ENCODE data around the gene ZAP70.

Gene ZAP70

DNA sequence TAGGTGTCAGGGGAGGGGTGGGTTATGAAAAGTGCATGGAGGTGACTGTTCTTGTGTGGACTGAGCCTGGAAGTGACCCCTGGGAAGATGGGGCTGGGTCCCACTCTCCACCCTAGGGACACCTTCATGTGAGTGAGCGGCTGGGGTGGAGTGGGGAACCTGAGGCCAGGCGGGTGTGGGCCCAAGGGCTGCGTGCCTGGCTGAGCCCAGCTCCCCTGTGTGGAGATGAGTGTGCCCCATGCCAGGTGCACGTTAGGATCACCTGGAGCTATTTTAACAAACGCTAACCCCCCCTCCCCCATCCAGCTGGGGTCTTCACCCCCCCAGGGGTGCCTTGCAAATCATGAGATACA lies 26.5 kb downstream of the ZAP70 start:
- TF ChIP-seq GATA3 (IDR thresholded peaks at IDR 0.05; ENCODE audit: low read depth, low read length) (no peak), GATA2 (IDR thresholded peaks at IDR 0.05; ENCODE audit: low read depth, low read length) (no peak)

GRCh38 chr2:97740590-97741182 lies 27.3 kb downstream of the ZAP70 start:
- TF ChIP-seq GATA2 (IDR thresholded peaks at IDR 0.05; ENCODE audit: low read depth, low read length) (no peak), GATA3 (IDR thresholded peaks at IDR 0.05; ENCODE audit: low read depth, low read length) (no peak)

- TF ChIP-seq GATA3 (IDR thresholded peaks at IDR 0.05; ENCODE audit: low read depth, low read length) = no peak
- TF ChIP-seq GATA2 (IDR thresholded peaks at IDR 0.05; ENCODE audit: low read depth, low read length) = no peak
Observed at GRCh38 chr2:97741251-97741650, 27.9 kb downstream of the ZAP70 start.

GRCh38 chr2:97741686-97742085 lies 28.3 kb downstream of the ZAP70 start:
- TF ChIP-seq GATA2 (IDR thresholded peaks at IDR 0.05; ENCODE audit: low read depth, low read length) (no peak), GATA3 (IDR thresholded peaks at IDR 0.05; ENCODE audit: low read depth, low read length) (no peak)

DNA sequence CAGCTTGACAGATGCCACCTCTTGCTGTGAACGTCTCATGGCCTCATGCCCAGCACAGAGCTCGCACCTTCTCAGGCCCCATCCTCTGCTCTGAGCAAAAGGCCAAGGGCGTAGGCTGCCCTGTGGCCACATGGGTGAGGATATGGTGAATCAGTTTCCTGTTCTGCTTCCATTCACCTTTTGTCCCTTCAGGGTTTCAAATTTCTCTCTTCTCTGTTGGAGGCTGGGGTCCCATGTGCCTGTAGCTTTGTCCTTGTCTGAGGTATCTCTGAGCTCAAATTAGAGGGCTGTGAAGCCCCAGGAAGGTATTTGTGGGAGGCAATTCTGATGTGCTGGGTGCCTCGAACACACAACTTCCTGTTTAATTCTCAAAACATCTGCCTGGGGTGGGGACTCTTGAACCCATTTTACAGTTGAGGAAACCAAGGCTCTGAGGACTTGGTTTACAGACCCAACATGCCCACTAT lies 29.0 kb downstream of the ZAP70 start:
- no peak for TF ChIP-seq GATA3 (IDR thresholded peaks at IDR 0.05; ENCODE audit: low read depth, low read length)
- TF ChIP-seq GATA2 (IDR thresholded peaks at IDR 0.05; ENCODE audit: low read depth, low read length) = no peak

DNA sequence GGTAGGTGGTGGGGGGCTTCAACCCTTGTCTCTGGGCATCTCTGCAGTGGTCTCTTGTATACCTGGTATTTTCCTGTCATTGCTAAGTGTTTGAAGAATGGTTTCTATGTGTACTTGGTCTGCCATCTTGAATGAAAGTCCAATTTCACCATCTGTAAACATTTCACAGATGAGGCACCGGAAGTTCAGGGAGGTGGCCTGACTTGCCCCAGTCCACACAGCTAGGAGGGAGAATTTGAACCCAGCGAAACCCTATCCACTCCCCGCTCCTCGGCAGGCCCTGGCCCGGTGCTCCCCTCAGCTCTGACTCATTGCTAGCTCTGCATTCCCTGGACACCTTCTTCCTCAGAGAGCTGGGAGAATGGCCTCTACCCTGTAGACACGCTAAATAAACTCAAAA lies 30.5 kb downstream of the ZAP70 start:
- TF ChIP-seq GATA2 (IDR thresholded peaks at IDR 0.05; ENCODE audit: low read depth, low read length) = no peak

GRCh38 chr2:97745474-97746174 lies 32.2 kb downstream of the ZAP70 start:
- TF ChIP-seq GATA3 (IDR thresholded peaks at IDR 0.05; ENCODE audit: low read depth, low read length) (no peak), GATA2 (IDR thresholded peaks at IDR 0.05; ENCODE audit: low read depth, low read length) (no peak)

DNA sequence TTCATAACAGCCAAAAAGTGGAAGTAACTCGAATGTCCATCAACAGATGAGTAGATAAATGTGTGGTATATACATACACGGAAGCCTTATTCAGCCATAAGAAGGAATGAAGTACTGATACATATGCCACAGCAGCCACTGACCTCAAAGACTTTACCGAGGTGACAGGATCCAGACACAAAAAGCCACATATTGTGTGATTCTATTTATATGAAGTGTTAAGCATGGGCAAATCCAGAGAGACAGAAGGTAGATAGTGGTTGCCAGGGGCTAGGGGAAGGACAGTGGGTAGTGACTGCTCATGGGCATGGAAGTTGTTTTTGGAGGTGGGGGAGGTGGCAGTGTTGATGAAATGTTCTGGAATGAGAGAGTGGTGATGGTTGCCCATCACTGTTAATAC lies 33.9 kb downstream of the ZAP70 start:
- TF ChIP-seq GATA2 (IDR thresholded peaks at IDR 0.05; ENCODE audit: low read depth, low read length) = no peak

GRCh38 chr2:97747716-97748115 lies 34.3 kb downstream of the ZAP70 start:
- TF ChIP-seq GATA3 (IDR thresholded peaks at IDR 0.05; ENCODE audit: low read depth, low read length) (no peak), GATA2 (IDR thresholded peaks at IDR 0.05; ENCODE audit: low read depth, low read length) (no peak)

- TF ChIP-seq GATA3 (IDR thresholded peaks at IDR 0.05; ENCODE audit: low read depth, low read length) = no peak
- no peak for TF ChIP-seq GATA2 (IDR thresholded peaks at IDR 0.05; ENCODE audit: low read depth, low read length)
Observed at GRCh38 chr2:97749581-97749980, 36.2 kb downstream of the ZAP70 start.

DNA sequence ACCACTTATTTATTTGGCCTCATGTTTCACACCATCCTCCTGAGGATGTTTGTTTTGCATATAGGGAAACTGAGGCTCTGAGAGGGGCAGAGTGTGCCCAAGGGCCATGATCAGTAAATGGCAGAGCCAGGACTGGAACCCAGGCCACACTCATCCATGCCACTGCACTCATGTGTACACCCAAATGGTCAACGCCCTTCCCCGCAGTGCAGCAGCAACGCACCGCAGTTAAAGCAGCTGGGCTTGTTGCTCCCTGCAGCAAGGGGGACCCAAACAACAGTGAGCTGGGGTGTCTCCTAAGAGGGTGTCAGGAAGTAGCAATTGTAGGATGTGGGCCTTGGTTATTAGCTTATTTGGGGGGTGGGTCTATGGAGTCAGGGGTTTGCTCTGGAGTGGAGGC lies 36.6 kb downstream of the ZAP70 start:
- TF ChIP-seq GATA3 (IDR thresholded peaks at IDR 0.05; ENCODE audit: low read depth, low read length) = no peak
- no peak for TF ChIP-seq GATA2 (IDR thresholded peaks at IDR 0.05; ENCODE audit: low read depth, low read length)

DNA sequence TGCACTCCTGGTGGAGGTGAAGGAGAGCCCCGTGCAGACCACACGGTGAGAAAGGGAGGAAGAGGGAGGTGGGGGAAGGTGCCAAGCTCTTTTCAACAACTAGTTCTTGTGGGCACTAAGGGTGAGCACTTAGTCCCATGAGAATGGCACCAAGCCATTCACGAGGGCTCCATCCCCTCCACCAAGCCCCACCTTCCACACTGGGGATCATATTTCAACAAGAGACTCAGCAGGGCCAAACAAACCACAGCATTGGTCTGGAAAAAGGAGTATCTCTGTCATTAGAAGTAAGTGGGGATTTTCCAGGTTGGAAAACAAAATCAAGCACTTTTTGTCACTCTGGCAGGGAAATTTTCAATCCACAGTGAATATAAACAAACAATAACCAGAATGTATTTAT lies 38.4 kb downstream of the ZAP70 start:
- TF ChIP-seq GATA3 (IDR thresholded peaks at IDR 0.05; ENCODE audit: low read depth, low read length) (no peak), GATA2 (IDR thresholded peaks at IDR 0.05; ENCODE audit: low read depth, low read length) (no peak)

- TF ChIP-seq GATA3 (IDR thresholded peaks at IDR 0.05; ENCODE audit: low read depth, low read length) (no peak), GATA2 (IDR thresholded peaks at IDR 0.05; ENCODE audit: low read depth, low read length) (no peak)
Observed at GRCh38 chr2:97752342-97753334, 39.3 kb downstream of the ZAP70 start.

- no peak for TF ChIP-seq GATA3 (IDR thresholded peaks at IDR 0.05; ENCODE audit: low read depth, low read length)
- no peak for TF ChIP-seq GATA2 (IDR thresholded peaks at IDR 0.05; ENCODE audit: low read depth, low read length)
Observed at GRCh38 chr2:97754690-97755346, 41.4 kb downstream of the ZAP70 start.

All from SH-SY5Y (cell line).